Panc1 (cell line): Measurements from ENCODE around the gene CMPK1.

Source experiments
- POLR2AphosphoS5 ChIP-seq: IDR thresholded peaks from 2 replicates; pipeline ENCODE4 v1.6.1; 2012; ENCODE audit warnings: mild to moderate bottlenecking, low read depth, low read length, moderate library complexity
- SIN3A ChIP-seq: IDR thresholded peaks from 2 replicates; pipeline ENCODE4 v1.6.1; 2012; ENCODE audit warnings: low read depth, mild to moderate bottlenecking, low read length, moderate library complexity, borderline replicate concordance; ENCODE audit not compliant: insufficient read depth
- TF ChIP-seq, protein P1 (sequence below): fragments of 450-650 bp; IDR thresholded peaks from 2 replicates; pipeline ENCODE4 v1.5.1; 2017; ENCODE audit warnings: mild to moderate bottlenecking
- TF ChIP-seq, protein P2 (sequence below), 2 experiments: IDR thresholded peaks; 2 replicates each; pipeline ENCODE4 v1.6.1; 2011 to 2012; ENCODE audit warnings: low read depth in 2 of 2, control low read depth in 1 of 2, low read length in 1 of 2, mild to moderate bottlenecking in 1 of 2, moderate library complexity in 1 of 2; ENCODE audit not compliant: insufficient read depth in 1 of 2

DNA sequence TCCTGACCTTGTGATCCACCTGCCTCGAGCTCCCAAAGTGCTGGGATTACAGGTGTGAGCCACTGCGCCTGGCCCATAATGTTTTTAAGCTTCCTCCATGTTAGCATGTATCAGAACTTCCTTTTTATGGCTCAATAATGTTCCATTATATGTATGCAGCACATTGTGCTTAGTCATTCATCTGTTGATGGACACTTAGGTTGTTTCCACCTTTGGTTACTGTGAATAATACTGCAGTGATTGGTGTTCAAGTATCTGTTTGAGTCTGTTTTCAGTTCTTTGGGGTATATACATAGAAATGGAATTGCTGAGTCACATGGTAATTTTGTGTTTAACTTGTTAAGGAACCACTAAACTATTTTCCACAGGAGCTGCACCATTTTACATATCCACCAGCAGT, 17.7 kb downstream of the CMPK1 start:
- TF ChIP-seq, protein P1, sequence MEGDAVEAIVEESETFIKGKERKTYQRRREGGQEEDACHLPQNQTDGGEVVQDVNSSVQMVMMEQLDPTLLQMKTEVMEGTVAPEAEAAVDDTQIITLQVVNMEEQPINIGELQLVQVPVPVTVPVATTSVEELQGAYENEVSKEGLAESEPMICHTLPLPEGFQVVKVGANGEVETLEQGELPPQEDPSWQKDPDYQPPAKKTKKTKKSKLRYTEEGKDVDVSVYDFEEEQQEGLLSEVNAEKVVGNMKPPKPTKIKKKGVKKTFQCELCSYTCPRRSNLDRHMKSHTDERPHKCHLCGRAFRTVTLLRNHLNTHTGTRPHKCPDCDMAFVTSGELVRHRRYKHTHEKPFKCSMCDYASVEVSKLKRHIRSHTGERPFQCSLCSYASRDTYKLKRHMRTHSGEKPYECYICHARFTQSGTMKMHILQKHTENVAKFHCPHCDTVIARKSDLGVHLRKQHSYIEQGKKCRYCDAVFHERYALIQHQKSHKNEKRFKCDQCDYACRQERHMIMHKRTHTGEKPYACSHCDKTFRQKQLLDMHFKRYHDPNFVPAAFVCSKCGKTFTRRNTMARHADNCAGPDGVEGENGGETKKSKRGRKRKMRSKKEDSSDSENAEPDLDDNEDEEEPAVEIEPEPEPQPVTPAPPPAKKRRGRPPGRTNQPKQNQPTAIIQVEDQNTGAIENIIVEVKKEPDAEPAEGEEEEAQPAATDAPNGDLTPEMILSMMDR: no peak
- TF ChIP-seq SIN3A (no peak), POLR2AphosphoS5 (no peak)
- TF ChIP-seq, protein P2, sequence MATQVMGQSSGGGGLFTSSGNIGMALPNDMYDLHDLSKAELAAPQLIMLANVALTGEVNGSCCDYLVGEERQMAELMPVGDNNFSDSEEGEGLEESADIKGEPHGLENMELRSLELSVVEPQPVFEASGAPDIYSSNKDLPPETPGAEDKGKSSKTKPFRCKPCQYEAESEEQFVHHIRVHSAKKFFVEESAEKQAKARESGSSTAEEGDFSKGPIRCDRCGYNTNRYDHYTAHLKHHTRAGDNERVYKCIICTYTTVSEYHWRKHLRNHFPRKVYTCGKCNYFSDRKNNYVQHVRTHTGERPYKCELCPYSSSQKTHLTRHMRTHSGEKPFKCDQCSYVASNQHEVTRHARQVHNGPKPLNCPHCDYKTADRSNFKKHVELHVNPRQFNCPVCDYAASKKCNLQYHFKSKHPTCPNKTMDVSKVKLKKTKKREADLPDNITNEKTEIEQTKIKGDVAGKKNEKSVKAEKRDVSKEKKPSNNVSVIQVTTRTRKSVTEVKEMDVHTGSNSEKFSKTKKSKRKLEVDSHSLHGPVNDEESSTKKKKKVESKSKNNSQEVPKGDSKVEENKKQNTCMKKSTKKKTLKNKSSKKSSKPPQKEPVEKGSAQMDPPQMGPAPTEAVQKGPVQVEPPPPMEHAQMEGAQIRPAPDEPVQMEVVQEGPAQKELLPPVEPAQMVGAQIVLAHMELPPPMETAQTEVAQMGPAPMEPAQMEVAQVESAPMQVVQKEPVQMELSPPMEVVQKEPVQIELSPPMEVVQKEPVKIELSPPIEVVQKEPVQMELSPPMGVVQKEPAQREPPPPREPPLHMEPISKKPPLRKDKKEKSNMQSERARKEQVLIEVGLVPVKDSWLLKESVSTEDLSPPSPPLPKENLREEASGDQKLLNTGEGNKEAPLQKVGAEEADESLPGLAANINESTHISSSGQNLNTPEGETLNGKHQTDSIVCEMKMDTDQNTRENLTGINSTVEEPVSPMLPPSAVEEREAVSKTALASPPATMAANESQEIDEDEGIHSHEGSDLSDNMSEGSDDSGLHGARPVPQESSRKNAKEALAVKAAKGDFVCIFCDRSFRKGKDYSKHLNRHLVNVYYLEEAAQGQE (IDR thresholded peaks at IDR 0.05; ENCODE audit: insufficient read depth in 1 of 2, low read depth in 2 of 2, low read length in 1 of 2): no peak
